HTERT RPE-1 (cell line): ENCODE measurements around the gene DLK1.

ENCODE experiments used
- in situ Hi-C: fragments of 300-500 bp; cut with MboI; formaldehyde crosslinking; loops from 4 replicates; pipeline ENCODE4 v1.14.3; 2020; ENCODE audit warnings: low sequenced_read_pairs

Gene DLK1

DNA sequence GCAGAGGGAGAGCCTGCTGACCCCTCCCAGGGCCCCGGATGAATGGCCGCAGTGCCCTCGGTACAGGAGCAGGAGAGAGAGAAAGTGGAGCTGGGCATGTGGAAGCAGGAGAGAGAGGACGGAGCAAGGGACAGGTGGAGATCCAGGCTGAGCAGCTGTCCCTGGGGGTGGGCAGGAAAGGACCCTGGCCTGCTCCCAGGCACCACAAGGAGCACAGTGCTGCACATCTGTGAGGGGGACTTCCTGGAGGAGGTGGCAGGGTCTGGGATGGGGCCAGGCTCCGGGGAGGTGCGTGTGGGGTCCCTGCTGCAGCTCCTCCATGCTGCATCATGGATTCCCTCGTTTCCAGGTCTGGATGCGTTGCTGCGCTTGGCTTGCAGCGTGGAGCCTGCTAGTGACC lies 13.0 kb upstream of the DLK1 start:
- in situ Hi-C loops: no loop called here

DNA sequence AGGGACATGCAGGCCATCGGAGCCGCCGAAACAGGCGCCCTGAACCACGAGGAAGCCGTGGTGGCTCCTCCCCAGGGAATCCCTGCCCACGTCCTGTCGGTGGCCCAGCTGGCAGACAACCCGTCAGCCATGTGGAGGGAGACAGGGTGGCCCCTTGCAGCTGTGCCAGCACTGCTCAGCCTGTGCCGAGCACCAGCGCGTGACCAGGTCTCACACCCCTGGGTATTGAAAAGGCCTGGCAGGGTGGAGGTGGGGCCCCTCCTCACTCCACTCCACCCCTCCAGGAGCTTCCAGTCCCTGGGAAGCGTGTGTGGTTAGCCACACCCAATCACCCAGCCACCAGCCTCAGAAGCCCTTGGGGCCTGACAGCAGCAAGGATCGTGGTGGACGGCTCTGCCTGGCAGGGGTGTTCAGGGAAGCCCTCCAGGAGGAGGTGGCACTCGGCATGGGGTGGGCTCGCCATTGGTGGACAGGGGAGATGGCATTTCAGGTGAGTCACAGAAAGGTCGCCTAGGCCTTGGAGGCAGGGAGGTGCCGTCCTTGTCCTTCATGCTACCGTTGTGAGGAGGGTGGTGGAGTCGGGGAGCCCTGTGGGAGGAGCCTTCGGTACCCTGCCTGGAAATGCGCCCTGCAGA lies 12.3 kb upstream of the DLK1 start:
- in situ Hi-C loops: no loop called here

- in situ Hi-C loops: no loop called here
Measured at GRCh38 chr14:100715332-100715731, 11.4 kb upstream of the DLK1 start.

DNA sequence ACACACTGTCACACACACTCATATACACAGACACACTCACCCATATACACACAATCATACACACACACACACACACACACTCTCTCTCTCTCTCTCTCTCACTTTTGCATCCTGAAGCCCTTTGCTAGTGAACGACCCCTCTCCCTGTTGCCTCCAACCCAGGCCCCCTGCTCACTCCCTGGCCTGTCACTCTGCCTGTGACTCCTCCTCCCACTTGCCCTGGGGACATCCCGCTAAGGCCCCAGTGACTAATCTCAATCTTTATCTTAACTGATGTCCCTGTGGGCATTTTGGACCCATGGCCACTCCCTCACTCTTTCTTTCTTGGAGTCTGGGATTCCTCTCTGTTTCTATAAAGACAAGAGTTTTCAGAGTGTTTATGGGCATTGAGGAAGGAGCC lies 10.9 kb upstream of the DLK1 start:
- in situ Hi-C loops: no loop called here

GRCh38 chr14:100717386-100717785 lies 9.3 kb upstream of the DLK1 start:
- in situ Hi-C loops: no loop called here

DNA sequence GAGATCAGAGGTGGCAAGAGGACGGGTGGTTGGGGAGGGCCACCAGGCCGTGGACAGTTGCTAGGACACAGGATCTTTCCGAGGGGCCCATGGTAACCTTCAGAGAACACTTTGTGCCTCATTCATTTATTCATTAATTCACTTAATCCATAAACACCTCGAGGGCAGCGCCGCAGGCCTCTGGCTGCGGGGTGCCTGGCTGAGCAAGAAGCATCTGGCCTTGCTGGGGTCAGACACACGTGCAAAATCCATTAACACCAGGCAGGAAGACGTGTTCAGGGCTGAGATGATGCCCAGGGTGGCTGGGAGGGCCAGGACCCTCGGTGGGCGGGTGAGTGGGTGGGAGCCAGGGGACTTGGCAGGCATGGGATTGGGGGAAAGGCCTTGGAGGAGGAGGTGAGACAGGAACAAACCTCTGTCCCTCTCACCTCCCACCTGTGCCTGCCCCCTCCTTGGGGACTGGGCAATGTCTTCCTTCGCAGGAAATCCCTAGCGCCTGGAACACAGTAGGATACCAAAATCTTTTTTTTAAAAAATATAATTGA lies 6.6 kb upstream of the DLK1 start:
- in situ Hi-C loops: no loop called here

GRCh38 chr14:100721568-100721967 lies 5.1 kb upstream of the DLK1 start:
- in situ Hi-C loops: no loop called here

DNA sequence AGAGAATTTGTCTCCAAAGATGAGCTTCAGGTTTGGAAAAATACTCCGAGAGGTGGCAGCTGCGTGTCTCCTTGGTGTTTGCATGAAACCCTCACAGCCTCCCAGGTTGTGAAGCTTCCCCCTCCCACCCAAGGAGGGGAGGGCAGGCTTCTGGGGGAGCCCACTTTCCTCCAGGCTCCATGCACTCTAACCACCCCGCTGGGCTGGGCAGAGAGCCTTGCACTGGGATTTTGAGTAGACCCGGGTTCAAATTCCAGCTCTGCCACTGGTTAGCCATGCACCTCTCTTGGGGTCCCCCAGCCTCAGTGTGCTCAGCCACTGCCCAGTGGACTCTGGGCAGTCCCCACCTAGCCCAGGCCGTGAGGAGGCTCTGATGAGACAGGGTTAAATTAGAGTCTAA lies 4.3 kb upstream of the DLK1 start:
- in situ Hi-C loops: no loop called here

GRCh38 chr14:100723135-100723829 lies 3.4 kb upstream of the DLK1 start:
- in situ Hi-C loops: no loop called here

GRCh38 chr14:100723830-100724437 lies 2.8 kb upstream of the DLK1 start:
- in situ Hi-C loops: no loop called here

- in situ Hi-C loops: no loop called here
Measured at GRCh38 chr14:100724536-100724935, 2.2 kb upstream of the DLK1 start.

DNA sequence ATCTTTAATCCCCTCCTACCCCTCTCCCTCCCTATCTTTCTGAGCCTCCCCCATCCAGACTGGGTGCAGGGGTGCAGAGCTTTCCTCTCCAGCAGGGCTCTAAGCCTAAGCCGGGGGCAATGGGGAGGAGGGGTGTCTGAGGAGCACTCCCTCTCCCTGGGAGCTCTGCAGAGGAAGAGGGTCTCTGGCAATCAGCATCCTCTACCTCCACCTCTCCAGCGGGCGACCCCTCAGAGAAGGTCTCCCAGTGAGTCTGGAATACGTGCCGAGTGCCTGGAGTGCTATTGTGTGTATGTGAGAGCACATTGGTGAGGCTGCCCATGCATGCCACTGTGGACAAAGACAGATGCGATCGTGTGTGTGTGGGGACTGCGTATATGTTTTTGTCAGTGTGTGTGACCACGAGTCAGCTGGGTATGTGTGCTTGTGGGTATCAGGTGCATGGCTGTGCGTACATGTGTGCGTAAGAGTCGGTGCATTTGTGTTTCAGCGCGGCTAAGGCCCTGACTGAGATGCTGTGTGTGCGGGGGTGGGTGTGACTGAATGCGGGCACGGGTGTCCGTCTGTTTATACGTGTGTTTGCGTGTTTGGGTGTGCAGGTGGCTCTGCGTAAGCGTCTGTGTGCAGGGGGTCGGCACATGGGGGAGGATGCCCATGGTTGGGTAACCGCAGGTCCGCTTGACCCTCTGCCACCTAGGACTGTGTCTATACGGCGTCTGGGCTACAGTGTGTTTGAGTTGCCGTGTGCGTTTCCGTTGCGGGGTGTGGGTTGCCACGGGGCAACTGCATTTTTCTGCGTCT lies 905 bp upstream of the DLK1 start:
- in situ Hi-C loops: no loop called here

DNA sequence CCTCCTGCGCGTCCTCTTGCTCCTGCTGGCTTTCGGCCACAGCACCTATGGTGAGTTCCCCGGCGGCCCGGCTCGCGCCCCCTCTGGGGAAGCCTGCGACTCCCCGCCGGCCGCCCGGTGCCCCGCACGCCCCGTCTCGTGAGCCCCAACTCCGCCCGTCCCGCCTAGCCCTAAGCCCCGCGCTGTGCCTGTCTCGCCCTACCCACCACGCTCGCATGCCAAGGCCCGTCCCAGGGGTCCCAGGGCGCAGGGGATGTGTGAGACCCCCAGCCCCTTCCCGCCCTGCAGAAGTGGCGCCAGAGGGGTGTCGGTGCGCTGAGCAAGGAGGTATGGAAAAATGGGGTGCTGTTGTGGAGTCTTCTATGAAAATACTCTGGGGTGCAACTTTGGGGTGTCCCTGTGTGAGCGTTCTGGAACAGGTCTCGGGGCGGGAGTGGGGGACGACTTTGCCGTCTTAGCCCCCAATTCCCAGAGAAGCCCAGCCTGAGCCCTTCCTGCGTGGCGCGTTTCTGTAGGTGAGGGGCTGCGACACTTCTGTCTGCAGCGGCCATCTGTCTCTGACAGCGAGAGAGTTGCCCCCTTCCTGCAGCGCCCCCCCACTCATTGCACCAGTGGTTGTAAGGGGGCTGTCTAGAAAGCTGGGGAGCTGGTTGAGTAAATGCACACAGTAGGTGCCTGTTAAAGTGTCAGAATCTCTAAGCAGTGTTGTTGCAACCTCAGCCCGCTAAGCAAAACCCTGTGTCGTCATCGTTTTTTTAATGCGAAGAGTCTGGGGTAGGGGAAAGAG lies 587 bp downstream of the DLK1 start:
- in situ Hi-C loops: no loop called here

DNA sequence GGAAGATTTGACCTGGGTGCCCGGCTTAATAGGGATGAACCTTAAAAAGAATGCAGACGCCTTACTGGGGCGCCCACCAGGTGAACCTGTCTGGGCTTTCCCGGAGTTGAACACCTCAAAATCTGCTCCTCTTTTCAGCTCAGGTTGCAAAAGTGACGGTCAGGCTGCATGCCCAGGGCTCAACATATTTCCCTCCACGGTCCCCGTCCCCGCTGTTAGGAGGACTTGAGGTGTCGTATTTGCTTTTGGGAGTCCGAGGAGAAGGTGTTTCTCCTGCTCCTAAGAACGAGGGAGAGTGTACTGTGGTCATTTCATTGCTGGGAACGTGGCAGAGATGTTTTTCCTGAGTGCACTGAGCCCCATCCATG lies 1.2 kb downstream of the DLK1 start:
- in situ Hi-C loops: no loop called here

- in situ Hi-C loops: no loop called here
Measured at GRCh38 chr14:100728962-100729361, 2.3 kb downstream of the DLK1 start.

GRCh38 chr14:100729982-100730381 lies 3.3 kb downstream of the DLK1 start:
- in situ Hi-C loops: no loop called here

DNA sequence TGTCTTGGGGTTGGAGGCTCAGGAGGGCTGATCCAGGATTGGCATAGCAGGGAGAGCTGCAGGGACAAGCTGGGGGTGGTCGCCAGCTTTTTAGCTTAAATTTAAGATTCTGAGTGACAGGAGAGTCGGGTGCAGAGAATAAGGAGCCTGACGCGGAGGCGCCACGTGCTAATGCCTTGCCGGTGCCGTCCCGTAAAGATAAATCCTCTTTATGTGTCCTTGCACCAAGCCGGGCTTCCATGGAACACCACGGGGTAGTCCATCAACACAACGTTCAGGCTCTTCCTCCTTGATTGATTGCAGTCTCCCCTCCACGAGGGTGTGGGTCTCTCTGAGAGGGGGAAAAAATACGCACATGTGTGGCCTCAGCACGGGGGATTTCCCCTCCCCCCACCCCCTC lies 3.9 kb downstream of the DLK1 start:
- in situ Hi-C loops: no loop called here

- in situ Hi-C loops: no loop called here
Measured at GRCh38 chr14:100731011-100731670, 4.4 kb downstream of the DLK1 start.

GRCh38 chr14:100731846-100732765 lies 5.4 kb downstream of the DLK1 start:
- in situ Hi-C loops: no loop called here
